Stimulated activated CD8-positive, alpha-beta memory T cell treated with anti-CD3 and anti-CD28 coated beads, Interleukin-4, amount 100 ng/mL, for 48 hours (primary cell): Measurements from ENCODE around the gene NUP210L.

Experiments
- DNase-seq: peaks from one replicate; pipeline ENCODE4 v3.0.0-alpha.2; 2020

Gene NUP210L

DNA sequence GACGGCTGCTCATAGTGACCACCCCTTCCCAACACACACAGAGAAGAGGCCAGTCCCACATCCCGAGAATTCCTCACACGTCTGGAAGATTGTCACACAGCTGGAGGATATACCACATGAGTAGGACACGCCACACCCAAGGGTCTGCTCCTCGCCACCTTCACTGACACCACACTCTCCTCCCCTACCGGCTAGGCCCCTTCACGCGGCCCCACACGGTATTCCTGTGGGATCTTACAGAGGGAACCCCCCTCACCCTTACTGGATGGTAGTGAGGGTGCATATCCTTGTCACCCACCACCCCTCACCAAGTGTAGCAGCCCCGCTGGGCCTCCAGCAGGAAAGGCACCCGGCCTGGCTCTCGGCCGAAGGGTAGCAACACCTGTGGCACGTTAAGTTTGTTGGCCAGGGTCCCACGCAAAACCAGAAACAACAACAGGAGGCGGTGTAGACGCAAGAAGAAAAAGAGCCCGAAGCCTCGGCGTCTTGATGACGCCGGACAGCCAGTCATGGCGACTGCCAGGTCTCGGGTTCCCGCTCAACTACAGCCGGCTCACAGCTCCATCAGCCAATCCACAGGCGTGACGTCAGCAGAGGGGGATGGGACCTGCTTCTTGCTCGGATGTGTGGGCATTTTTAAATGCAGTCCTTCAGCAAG is at the start of gene NUP210L:
TSS of gene NUP210L (minus strand) at position 540 of the 658 bp plus-strand sequence.
- DNase-seq, result no peak

GRCh38 chr1:154199563-154199879 is 44.6 kb upstream of the NUP210L start:
- DNase-seq, result no peak

DNA sequence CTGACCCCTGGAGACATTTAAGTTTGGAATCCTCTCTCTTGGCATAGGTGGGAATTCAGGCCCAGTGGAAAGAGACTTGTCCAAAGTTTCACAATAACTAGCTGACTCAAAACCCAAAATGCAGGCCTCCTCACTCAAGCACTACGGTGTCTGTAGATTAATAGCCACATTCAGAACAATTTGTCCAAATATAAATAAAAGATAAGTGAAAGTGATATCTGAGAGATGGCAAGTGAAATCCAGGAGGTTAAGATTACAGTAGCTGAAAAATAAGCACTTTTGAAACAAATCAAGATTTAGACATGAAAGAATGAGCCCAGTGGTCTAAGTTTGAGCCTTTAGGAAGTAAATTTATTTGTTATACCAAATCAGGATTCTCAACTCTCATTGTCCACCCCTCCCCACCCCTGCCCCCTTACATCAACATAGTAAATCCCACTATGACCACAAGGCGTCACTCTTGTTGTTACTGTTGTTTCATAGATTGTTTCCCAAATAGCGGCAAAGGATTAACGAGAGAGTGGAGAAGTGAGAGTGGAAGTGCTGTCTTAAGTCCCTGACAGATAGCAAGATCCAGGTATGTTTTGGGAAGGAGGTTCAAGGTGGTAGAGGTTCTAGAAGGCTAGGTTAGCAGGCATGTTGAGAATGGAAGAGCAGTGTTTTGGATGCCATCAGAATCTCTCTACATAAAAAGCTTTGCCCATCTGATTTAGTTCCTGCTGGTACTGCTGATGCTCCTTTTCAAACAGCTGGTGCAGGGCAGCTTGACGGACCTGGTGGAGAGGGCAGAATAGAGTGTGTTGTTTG is 44.1 kb upstream of the NUP210L start:
- DNase-seq, result peak; percentile 42

DNA sequence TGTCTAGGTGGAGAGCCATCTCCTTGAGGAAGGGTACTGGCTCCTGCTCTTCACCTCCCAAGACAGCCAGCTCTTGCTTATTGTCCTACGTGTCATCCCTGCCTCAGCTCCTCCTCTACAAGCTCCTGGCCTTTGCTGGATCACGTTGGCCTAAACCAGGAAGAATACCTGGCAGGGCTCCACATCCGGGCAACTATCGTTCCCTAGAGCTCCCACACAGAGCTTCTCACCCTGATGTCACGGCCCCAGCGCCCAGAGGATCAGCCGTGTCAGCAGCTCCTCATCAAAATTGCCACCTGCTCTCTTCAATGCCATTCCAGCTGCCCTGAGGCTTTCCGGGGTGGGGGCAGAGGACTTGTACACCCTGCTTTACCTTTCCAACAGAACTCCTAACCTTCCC is 38.9 kb upstream of the NUP210L start:
- no peak for DNase-seq

DNA sequence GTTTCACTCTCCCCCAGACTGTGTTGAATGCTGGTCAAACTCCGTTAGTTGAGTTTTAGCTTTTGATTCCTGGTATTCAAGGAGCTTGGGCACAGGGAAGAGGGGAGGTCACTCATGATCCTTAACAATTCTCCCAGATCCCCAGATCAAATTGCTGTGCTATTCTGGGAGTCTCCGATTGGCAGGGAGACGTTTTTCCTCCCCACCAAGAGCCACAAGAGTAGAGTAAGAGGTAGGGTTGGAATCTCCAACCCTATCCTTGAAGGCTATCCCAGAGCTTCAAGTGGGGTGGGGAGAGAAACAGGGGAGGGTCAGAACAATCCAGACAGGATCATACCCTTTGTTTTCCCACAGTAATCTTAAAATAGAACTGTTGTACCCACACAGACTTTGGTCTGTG is 37.6 kb upstream of the NUP210L start:
- no peak for DNase-seq

GRCh38 chr1:154191990-154192461 is 37.2 kb upstream of the NUP210L start, which contains the start of gene TPM3:
TPM3 (minus strand) TSS chr1:154192100; CDS start chr1:154192018, 82 bp downstream.
- no peak for DNase-seq

GRCh38 chr1:154190550-154190949 is 35.7 kb upstream of the NUP210L start:
- DNase-seq, result no peak

DNA sequence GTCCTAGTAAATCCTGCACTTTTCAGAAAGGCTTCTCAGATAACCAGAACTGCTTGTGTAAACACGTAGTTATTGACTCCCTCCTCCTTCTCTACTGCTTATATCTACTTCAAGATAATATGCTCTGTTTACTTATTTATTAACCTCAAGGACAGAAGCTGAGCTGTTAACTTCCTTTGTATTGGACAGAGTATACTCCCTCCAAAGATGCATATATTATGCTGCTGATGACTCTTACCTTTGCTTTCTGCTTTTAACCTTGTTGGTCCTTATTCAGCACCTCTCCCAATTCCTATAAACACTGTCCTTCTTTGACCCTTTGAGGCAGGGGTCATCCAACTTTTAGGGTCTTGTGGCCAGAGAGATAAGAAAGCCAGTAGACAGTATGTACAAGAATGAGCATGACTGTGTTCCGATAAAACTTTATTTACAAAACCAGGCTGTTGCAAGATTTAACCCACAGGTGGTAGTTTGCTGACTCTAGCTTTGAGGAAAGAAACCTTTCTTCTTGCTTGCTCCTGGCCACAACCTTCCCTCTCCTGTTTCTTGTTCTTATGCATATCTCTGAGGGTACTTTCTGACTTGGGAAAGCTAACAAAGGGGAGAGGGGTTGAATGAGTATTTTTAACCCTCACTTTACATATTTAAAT is 32.1 kb upstream of the NUP210L start:
- DNase-seq, result no peak

- peak; percentile 86 for DNase-seq
These were observed 31.3 kb upstream of the NUP210L start for GRCh38 chr1:154186177-154186576.

GRCh38 chr1:154183046-154183915 is 28.4 kb upstream of the NUP210L start:
- peak; percentile 98 for DNase-seq

DNA sequence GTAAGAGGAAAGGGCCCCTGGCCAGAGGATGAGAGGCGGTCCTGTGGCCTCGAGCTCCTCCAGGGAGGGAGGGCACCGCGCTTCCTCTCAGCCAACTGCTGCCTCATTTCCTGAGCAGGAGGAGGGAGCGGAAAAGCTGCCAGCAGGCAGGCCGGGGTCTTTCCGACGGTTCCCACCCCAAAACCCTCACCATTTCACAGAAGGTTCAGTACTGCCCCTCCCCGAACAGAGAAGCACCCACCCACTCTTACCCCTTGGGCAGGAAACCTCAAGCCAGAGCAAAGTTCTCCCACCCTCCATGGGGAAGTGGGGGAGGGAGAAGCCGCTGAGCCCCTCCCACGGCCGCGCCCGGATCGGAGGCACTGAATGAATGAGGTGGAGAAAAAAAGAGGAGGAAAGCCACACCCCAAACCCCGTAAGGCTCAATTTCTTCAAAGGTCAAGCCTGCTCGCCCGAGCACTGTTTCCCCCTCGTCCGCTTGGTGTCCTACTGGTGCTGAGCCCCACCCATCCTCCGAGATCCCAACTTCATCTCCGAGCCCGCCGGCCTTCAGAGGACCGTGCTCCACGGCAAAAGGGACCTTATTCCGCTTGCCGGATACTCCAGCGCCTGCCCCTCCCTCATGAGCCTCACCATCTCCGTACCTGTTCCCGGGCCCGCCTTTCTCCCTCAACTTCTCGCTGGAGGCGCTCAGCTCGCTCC is 27.6 kb upstream of the NUP210L start:
- DNase-seq, result peak; percentile 86

- DNase-seq, result no peak
These were observed 27.1 kb upstream of the NUP210L start for GRCh38 chr1:154181944-154182343.

- no peak for DNase-seq
These were observed 25.2 kb upstream of the NUP210L start for GRCh38 chr1:154179946-154180687.

DNA sequence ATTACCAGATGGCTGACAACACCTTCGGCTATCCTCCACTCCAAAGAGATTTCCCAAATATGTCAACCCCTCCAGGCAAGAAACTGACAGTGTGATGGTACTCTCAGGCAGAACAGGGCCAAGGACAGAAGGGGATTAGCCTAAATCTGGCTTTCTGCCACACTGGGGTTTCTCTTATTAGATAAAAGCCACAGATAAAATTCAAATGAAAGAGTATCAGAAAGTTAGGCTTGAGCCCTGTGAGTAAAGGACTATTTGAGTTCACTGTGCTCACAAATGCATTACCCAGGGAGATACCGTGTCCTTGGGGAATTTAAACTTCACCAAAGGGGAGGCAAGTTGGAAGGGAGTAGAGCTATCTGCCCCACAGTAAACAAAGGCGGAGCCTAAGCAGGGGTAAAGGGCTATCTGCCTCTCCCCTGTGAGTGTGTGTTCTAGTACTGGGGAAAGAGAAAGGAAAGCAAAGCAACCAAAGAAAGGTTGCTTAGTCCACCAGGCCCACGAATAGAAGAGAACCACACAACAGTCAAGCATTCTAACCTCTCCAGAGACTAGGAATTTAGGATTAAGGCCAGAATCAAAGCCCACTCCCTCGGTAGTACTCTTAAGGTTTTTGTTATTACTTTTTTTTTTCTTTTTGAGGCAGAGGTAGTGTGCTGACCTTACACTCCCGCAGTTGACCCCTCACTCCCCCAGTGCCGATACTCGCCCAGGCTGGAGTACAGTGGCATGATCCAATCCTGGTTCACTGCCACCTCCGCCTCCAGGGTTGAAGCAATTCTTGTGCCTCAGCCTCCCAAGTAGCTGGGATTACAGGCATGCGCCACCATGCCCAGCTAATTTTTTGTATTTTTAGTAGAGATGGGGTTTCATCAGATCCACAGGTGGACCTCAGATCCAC is 24.3 kb upstream of the NUP210L start:
- DNase-seq, result no peak

GRCh38 chr1:154178013-154178412 is 23.1 kb upstream of the NUP210L start:
- no peak for DNase-seq

DNA sequence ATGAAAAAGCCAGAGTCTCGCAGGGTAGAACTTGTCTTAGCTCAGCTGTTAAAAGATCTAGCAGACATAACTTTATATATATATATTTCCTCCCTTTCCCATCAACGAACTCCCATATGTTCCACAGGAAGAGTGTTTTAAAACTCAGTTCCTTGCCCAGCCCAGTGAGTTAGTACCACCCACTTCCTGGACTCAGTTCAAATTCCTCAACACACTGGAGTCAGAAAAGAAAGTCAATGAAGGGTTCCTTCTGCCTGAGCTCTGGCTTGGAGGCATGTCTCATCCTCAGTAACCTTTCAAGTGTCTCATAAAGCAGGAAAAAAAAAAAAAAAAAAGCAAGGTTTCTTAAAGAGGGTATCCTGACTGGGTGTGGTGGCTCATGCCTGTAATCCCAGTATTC is 21.5 kb upstream of the NUP210L start:
- no peak for DNase-seq

- DNase-seq, result no peak
These were observed 19.8 kb upstream of the NUP210L start for GRCh38 chr1:154174654-154175053.

DNA sequence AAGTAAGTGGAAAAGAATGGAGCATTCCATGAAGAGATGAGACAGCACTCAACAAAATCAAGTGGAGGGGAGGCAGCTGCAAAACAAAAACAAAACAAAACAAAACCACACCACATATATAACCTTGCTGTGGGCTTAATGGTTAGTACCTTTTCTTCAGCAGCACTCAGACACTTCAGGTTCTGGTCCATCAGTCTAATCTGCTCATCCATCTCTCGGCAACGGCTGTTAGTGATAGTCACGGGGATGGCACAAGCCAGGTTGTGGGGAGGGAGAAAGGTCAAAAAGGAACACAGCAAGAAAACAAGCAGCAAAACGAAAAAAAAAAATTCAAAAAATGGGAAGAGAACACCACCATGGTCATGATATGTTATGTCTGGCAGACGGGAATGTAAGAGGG is 17.0 kb upstream of the NUP210L start:
- DNase-seq, result no peak

DNA sequence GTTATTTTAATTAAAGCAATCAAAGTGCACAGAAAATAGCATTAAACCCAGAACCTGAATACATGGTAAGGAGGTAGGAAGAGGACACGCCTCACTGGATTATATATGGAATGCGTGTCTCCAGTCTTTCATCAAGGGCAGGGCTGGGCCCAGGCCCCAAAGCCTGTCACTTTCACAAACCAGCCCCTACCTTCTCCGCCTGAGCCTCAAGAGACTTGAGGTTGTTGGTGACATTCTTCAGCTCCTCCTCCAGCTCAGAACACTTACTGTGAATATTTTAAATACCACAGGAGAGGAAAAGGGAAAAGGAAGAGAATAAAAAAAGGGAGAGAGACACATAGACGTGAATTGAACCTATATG is 16.3 kb upstream of the NUP210L start:
- DNase-seq, result no peak

DNA sequence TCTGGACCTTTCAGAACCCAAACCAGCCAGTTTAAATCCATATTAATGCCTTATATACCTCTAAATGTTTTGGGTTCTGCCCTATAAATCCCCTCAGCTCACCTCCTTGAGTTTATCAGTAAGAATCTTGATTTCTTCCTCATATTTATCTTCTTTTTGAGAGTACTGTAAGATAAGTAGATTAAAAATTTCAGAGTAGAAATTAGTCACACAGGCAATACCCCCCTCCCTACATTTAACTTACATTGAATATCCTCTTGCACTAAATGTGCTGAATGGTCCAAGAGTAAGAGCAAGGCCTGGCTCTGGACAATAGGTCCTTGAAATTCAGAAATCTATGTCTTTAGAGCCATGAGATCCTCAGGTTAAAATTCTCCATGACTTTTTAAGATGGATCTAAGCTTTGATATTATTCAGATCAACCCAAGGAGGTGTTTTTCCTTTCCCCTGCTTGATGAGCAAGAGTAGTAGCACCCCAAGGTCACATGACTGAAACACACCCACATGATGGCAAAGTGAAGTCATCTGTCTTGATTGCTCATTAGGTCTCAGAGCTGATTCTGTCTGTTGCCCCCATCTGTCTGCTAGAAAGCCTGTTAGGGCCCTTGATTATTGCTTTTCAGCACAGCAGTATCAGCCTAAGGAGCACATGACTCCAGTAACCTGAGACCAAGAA is 15.8 kb upstream of the NUP210L start:
- peak; percentile 64 for DNase-seq
